K562 (cell line): ENCODE results near the gene FRMD4A. TPM values are rescaled to one million over a fixed set of nuclear protein-coding genes. Genes with fewer than 3 reads are reported as not detected.

ENCODE experiments used
- ATAC-seq: fragments of 200-7000 bp; cut with Tn5 transposase; 3 replicates; pipeline ENCODE4 v1.9.1; 2020; ENCODE audit warnings: moderate library complexity
- BruUV-seq: library from RNA; stranded (reverse); fragments of 400-500 nt; replicated peaks from 2 replicates; lab custom pipeline; 2021; lab: Mats Ljungman, UMichigan
- CTCF ChIA-PET: fragments of 300-600 bp; formaldehyde crosslinking; extraction: SDS; loops from one replicate; lab custom pipeline; 2021; ENCODE audit warnings: low intra/inter-chr PET ratio; lab: Yijun Ruan, JAX
- POLR2A ChIA-PET: fragments of 300-600, 350-650 bp; sonication (Branson Sonifier 250); formaldehyde crosslinking; extraction: SDS; loops from one replicate; lab custom pipeline; 2021; ENCODE audit warnings: antibody characterized with exemption, inconsistent platforms; lab: Yijun Ruan, JAX
- DNase-seq, 4 experiments: peaks; one replicate each; pipeline versions ENCODE4 v3.0.0 to v3.0.0-alpha.2; 2011 to 2018; ENCODE audit warnings: low spot score in 3 of 4, mixed read lengths in 3 of 4; ENCODE audit errors: extremely low read depth in 1 of 4
- FAIRE-seq: peaks from 2 replicates; lab custom pipeline; 2011; peaks lifted over from hg19 to GRCh38; lab: Jason Lieb, UNC
- H2AFZ ChIP-seq: 2 replicates; pipeline ENCODE4 v1.6.0; 2011; ENCODE audit warnings: low read depth, low read length, control low read depth, inconsistent platforms
- H3K27ac ChIP-seq: fragments of 200-600 bp; 3 replicates; pipeline ENCODE4 v1.8.0; 2011; ENCODE audit warnings: low read depth, mild to moderate bottlenecking, control low read depth, inconsistent platforms, low read length, moderate library complexity, mixed read lengths; ENCODE audit errors: extremely low read depth
- H3K27me3 ChIP-seq, 2 experiments: fragments of 300-600 bp in 1 of 2; 2 replicates in 1 of 2; 3 replicates in 1 of 2; pipeline versions ENCODE4 v1.6.0 to v1.8.0; 2011; ENCODE audit warnings: inconsistent platforms in 2 of 2, low read length in 2 of 2, mild to moderate bottlenecking in 1 of 2, mixed read lengths in 1 of 2, moderate library complexity in 1 of 2; ENCODE audit not compliant: control insufficient read depth in 2 of 2, insufficient read depth in 2 of 2
- H3K36me3 ChIP-seq: fragments of 300-600 bp; 3 replicates; pipeline ENCODE4 v1.8.0; 2011; ENCODE audit warnings: mild to moderate bottlenecking, low read length, inconsistent platforms; ENCODE audit not compliant: control insufficient read depth, insufficient read depth
- H3K4me1 ChIP-seq, 2 experiments: fragments of 200-600 bp in 1 of 2; replicated peaks in 1 of 2; 2 replicates in 1 of 2; 3 replicates in 1 of 2; pipeline versions ENCODE4 v1.5.1 to v1.8.0; 2011; ENCODE audit warnings: inconsistent platforms in 2 of 2, low read length in 2 of 2, mild to moderate bottlenecking in 1 of 2, mixed read lengths in 1 of 2, moderate library complexity in 1 of 2; ENCODE audit not compliant: control insufficient read depth in 2 of 2, insufficient read depth in 2 of 2
- H3K4me2 ChIP-seq: 2 replicates; pipeline ENCODE4 v1.6.1; 2011; ENCODE audit warnings: low read length, control low read depth, inconsistent platforms, mixed read lengths; ENCODE audit not compliant: insufficient read depth
- H3K4me3 ChIP-seq: fragments of 200-600 bp; sonication (generic), shearing (Covaris generic); 2 replicates; pipeline ENCODE4 v1.5.1; 2016; ENCODE audit warnings: control low read depth, inconsistent platforms
- H3K79me2 ChIP-seq: fragments of 200-600 bp; 3 replicates; pipeline ENCODE4 v1.8.0; 2011; ENCODE audit warnings: low read length, inconsistent platforms; ENCODE audit not compliant: control insufficient read depth, insufficient read depth
- H3K9ac ChIP-seq, 2 experiments: 2 replicates each; pipeline versions ENCODE4 v1.6.0 to v1.6.1; 2011; ENCODE audit warnings: low read depth in 2 of 2, low read length in 2 of 2, control low read depth in 1 of 2, inconsistent platforms in 1 of 2, mild to moderate bottlenecking in 1 of 2, mixed read lengths in 1 of 2; ENCODE audit not compliant: insufficient read depth in 1 of 2
- H3K9me1 ChIP-seq: one replicate; pipeline ENCODE4 v1.6.0; 2011; ENCODE audit warnings: inconsistent platforms, mild to moderate bottlenecking, low read length, moderate library complexity; ENCODE audit not compliant: control insufficient read depth, insufficient read depth
- H3K9me3 ChIP-seq: replicated peaks from 2 replicates; pipeline ENCODE4 v1.5.1; 2011; ENCODE audit warnings: low read depth, low read length, inconsistent platforms; ENCODE audit not compliant: control insufficient read depth, insufficient read depth
- H4K20me1 ChIP-seq: replicated peaks from 2 replicates; pipeline ENCODE4 v1.6.1; 2011; ENCODE audit warnings: low read length, inconsistent platforms, mixed read lengths; ENCODE audit not compliant: control insufficient read depth, insufficient read depth
- C11orf30 ChIP-seq: fragments of 450-650 bp; IDR thresholded peaks from 2 replicates; pipeline ENCODE4 v1.6.1; 2016; ENCODE audit warnings: low read depth, mild to moderate bottlenecking
- CTCF ChIP-seq, 3 experiments: IDR thresholded peaks in 2 of 3; conservative IDR thresholded peaks in 1 of 3; 2 replicates each; pipeline ENCODE4 v1.5.1; 2011 to 2012; ENCODE audit warnings: low read length in 3 of 3, mild to moderate bottlenecking in 3 of 3, control low read depth in 2 of 3, improper control_type of control experiment in 1 of 3, inconsistent platforms in 1 of 3, low read depth in 1 of 3, mixed read lengths in 1 of 3, moderate library complexity in 1 of 3; ENCODE audit not compliant: insufficient read depth in 2 of 3
- GATA2 ChIP-seq: sonication (generic); formaldehyde crosslinking; IDR thresholded peaks from 2 replicates; pipeline ENCODE4 v1.4.0; 2020; ENCODE audit warnings: mild to moderate bottlenecking, missing genetic modification reagents
- OTX1 ChIP-seq: fragments of 450-650 bp; formaldehyde crosslinking; IDR thresholded peaks from 2 replicates; pipeline ENCODE4 v1.4.0; 2022; ENCODE audit warnings: mild to moderate bottlenecking
- PATZ1 ChIP-seq: fragments of 250-450 bp; sonication (Bioruptor Pico); IDR thresholded peaks from 2 replicates; pipeline ENCODE4 v1.5.0; 2020; ENCODE audit warnings: mild to moderate bottlenecking, borderline replicate concordance
- PHF8 ChIP-seq: fragments of 200-600 bp; sonication (generic); IDR thresholded peaks from 2 replicates; pipeline ENCODE4 v1.6.1; 2012; ENCODE audit warnings: mixed run types, mild to moderate bottlenecking, inconsistent platforms, low read length, moderate library complexity, borderline replicate concordance
- VEZF1 ChIP-seq: fragments of 200-800 bp; sonication (Bioruptor generic); IDR thresholded peaks from 2 replicates; pipeline ENCODE4 v1.6.1; 2017; ENCODE audit warnings: missing genetic modification characterization, missing compliant biosample characterization
- ZNF57 ChIP-seq: fragments of 450-650 bp; formaldehyde crosslinking; IDR thresholded peaks from 2 replicates; pipeline ENCODE4 v1.4.0; 2020; ENCODE audit warnings: mild to moderate bottlenecking, moderate library complexity
- WGBS: fragments of 100-300 bp; shearing (Covaris generic); methylation state at CpG from one replicate; pipeline ENCODE4 v1.1.6; 2016; ENCODE audit warnings: low coverage, mixed read lengths; ENCODE audit not compliant: insufficient coverage; ENCODE audit errors: missing lambda C conversion rate; 5-methylcytosine and 5-hydroxymethylcytosine counted together
- in situ Hi-C: fragments of 300-500 bp; cut with MboI; formaldehyde crosslinking; loops from 4 replicates; pipeline ENCODE4 v1.15.0; 2018; ENCODE audit warnings: inconsistent platforms, mixed read lengths
- intact Hi-C: fragments of 100-400 bp; cut with micrococcal nuclease; formaldehyde crosslinking; loops from 2 replicates; pipeline ENCODE4 v1.14.2; 2022
- polyA plus RNA-seq, 8 experiments: library from polyadenylated mRNA; depleted of rRNA in 4 of 8; stranded (reverse) in 5 of 8; unstranded in 3 of 8; fragments of >200 nt; fragmentation: Nextera tagmentation in 2 of 8; fragmentation: Illumina TruSeq in 1 of 8; extraction: Ambion mirVana in 2 of 8; extraction: Trizol in 1 of 8; gene quantifications; 2 replicates each; pipeline versions ENCODE4 v1.2.1 to v1.2.3, GENCODE V29; 2011 to 2014; ENCODE audit warnings: inconsistent platforms in 1 of 8, missing spikeins in 1 of 8
- total RNA-seq, 7 experiments: library from RNA; depleted of rRNA in 6 of 7; stranded (reverse); fragments of >200 nt in 6 of 7; fragmentation: Illumina TruSeq in 2 of 7; extraction: Trizol in 2 of 7; gene quantifications; 2 replicates each; pipeline versions ENCODE4 v1.2.1 to v1.2.3, GENCODE V29; 2011 to 2021; ENCODE audit warnings: low replicate concordance in 1 of 7

Gene FRMD4A
- total and polyA plus RNA-seq, 9 of the 15 experiments (the other 6 are each of a cell fraction or from before 2014, with no cell fraction given) = 0.80 to 5.2 (median 3.0) TPM

- H3K4me3 ChIP-seq = no peak overlapping the region
- no peaks in the 10 kb centered on the region for H3K36me3 ChIP-seq
- H3K79me2 ChIP-seq = no peaks in the 10 kb centered on the region
- H3K9me1 ChIP-seq = no peaks in the 10 kb centered on the region
- BruUV-seq = no TSS peak
- DNase-seq = no peak
- no peak overlapping the region for H3K9ac ChIP-seq
- intact Hi-C loops (no loop called here), in situ Hi-C loops (no loop called here)
- no peaks in the 10 kb centered on the region for H3K4me1 ChIP-seq
- 0% methylated on average over 1 of the region's 1 CpG for WGBS
- H2AFZ ChIP-seq = no peak overlapping the region
- H3K9me3 ChIP-seq = no peaks in the 10 kb centered on the region
- TF ChIP-seq OTX1 (CRISPR knock-in tag) = 0 out of 2 replicates have a peak, but pooled peaks have one; percentile 46
- TF ChIP-seq PHF8 = no peak
- no peak overlapping the region for H3K4me2 ChIP-seq
- no peaks in the 10 kb centered on the region for H4K20me1 ChIP-seq
- no peak for FAIRE-seq
- ATAC-seq = no peak
- no peak overlapping the region for H3K27ac ChIP-seq
- POLR2A ChIA-PET = no interaction called here
- CTCF ChIA-PET = no interaction called here
- H3K27me3 ChIP-seq = peaks cover 3 to 10% of the 10 kb centered on the region in 2 experiments; a peak in 3 of 5 replicates
Observed at GRCh38 chr10:14134275-14134674, 196.4 kb downstream of the FRMD4A start.

GRCh38 chr10:14131261-14131960 lies 199.3 kb downstream of the FRMD4A start:
- Histone ChIP-seq H3K27ac (no peak overlapping the region), H3K9me3 (no peaks in the 10 kb centered on the region), H3K9ac (no peak overlapping the region), H3K9me1 (no peaks in the 10 kb centered on the region), H3K27me3 (peaks cover 3 to 14% of the 10 kb centered on the region in 2 experiments; a peak in 3 of 5 replicates), H2AFZ (peak overlapping the region; percentile 54; the same call in 1 of the 2 replicates), H3K4me1 (no peaks in the 10 kb centered on the region), H3K4me2 (no peak overlapping the region; the same call in 1 of the 2 replicates), H3K36me3 (no peaks in the 10 kb centered on the region), H4K20me1 (no peaks in the 10 kb centered on the region), H3K4me3 (no peak overlapping the region), H3K79me2 (no peaks in the 10 kb centered on the region)
- intact Hi-C loops (no loop called here), in situ Hi-C loops (no loop called here)
- FAIRE-seq = no peak
- CTCF ChIA-PET = no interaction called here
- peak; percentile 10 to 29 (median 20) for DNase-seq
- ATAC-seq = peak; percentile 70
- POLR2A ChIA-PET = interaction anchor here (1.2 kb wide), 1 partner anchor 8 kb away, joined by 4 read pairs; no protein-coding TSS in a partner anchor
- 9% methylated on average over 14 of the region's 14 CpGs for WGBS
- BruUV-seq = no TSS peak
- TF ChIP-seq ZNF57 (CRISPR knock-in tag) (no peak), C11orf30 (peak; percentile 66), CTCF (IDR thresholded peaks at IDR 0.05 in 2 of 3, conservative IDR thresholded peaks at IDR 0.05 in 1 of 3; ENCODE audit: insufficient read depth in 2 of 3, low read depth in 1 of 3, low read length in 3 of 3) (peak in 1 of 3 experiments; percentile 15; a peak in 2 of 6 replicates), PATZ1 (no peak), GATA2 (CRISPR knock-in tag) (no peak), VEZF1 (CRISPR knock-in tag) (peak; percentile 70)
